H1 (cell line): ENCODE data around the gene RFX5. TPM values are rescaled to one million over a fixed set of nuclear protein-coding genes. Genes with fewer than 3 reads are reported as not detected.

Experiments
- CTCF ChIA-PET: fragments of 300-600 bp; sonication (Branson Sonifier 250); formaldehyde crosslinking; loops from one replicate; lab custom pipeline; 2021; ENCODE audit not compliant: partially characterized antibody; lab: Charles Lee
- POLR2A ChIA-PET: fragments of 300-600 bp; sonication (Branson Sonifier 250); formaldehyde crosslinking; loops from one replicate; lab custom pipeline; 2021; ENCODE audit warnings: inconsistent platforms; ENCODE audit not compliant: partially characterized antibody; lab: Charles Lee
- DNase-seq, 2 experiments: peaks; one replicate each; pipeline versions ENCODE4 v3.0.0 to v3.0.0-alpha.2; 2010 to 2022; ENCODE audit warnings: low spot score in 2 of 2, low read depth in 1 of 2, mixed read lengths in 1 of 2
- FAIRE-seq: peaks from 2 replicates; lab custom pipeline; 2011; peaks lifted over from hg19 to GRCh38; lab: Jason Lieb, UNC
- H2AFZ ChIP-seq: 2 replicates; pipeline ENCODE4 v1.8.1; 2012; ENCODE audit warnings: low read length, inconsistent platforms
- H2AK5ac ChIP-seq: 2 replicates; pipeline ENCODE4 v1.6.1; 2013; ENCODE audit warnings: low read depth, low read length
- H2BK120ac ChIP-seq: replicated peaks from 2 replicates; pipeline ENCODE3; 2013; ENCODE audit warnings: low read depth, low read length, inconsistent platforms
- H2BK12ac ChIP-seq: 2 replicates; pipeline ENCODE4 v1.6.1; 2013; ENCODE audit warnings: low read depth, low read length
- H2BK15ac ChIP-seq: 2 replicates; pipeline ENCODE4 v1.6.1; 2013; ENCODE audit warnings: low read length
- H2BK20ac ChIP-seq: 2 replicates; pipeline ENCODE4 v1.6.1; 2013; ENCODE audit warnings: low read length
- H2BK5ac ChIP-seq: 2 replicates; pipeline ENCODE4 v1.6.1; 2013; ENCODE audit warnings: low read depth, low read length
- H3K14ac ChIP-seq: 2 replicates; pipeline ENCODE4 v1.6.1; 2013; ENCODE audit warnings: inconsistent platforms; ENCODE audit not compliant: insufficient read length
- H3K18ac ChIP-seq: 2 replicates; pipeline ENCODE4 v1.6.1; 2013; ENCODE audit warnings: low read length; ENCODE audit errors: extremely low read depth
- H3K23ac ChIP-seq: 2 replicates; pipeline ENCODE4 v1.6.1; 2013; ENCODE audit warnings: inconsistent platforms; ENCODE audit not compliant: insufficient read length
- H3K23me2 ChIP-seq: 2 replicates; pipeline ENCODE4 v1.6.1; 2013; ENCODE audit warnings: low read depth, low read length
- H3K27ac ChIP-seq: 2 replicates; pipeline ENCODE4 v1.6.1; 2011; ENCODE audit warnings: low read depth, low read length, inconsistent platforms
- H3K27me3 ChIP-seq, 4 experiments: replicated peaks in 1 of 4; 1 replicate in 1 of 4; 2 replicates in 3 of 4; pipeline versions ENCODE4 v1.6.1 to v1.8.1; 2011 to 2013; ENCODE audit warnings: low read length in 3 of 4, mild to moderate bottlenecking in 3 of 4, inconsistent platforms in 2 of 4, mixed read lengths in 2 of 4, moderate library complexity in 1 of 4; ENCODE audit not compliant: control insufficient read depth in 3 of 4, insufficient read depth in 3 of 4; ENCODE audit errors: extremely low read depth in 1 of 4
- H3K36me3 ChIP-seq, 4 experiments: 2 replicates each; pipeline versions ENCODE4 v1.6.1 to v1.8.1; 2011 to 2013; ENCODE audit warnings: mild to moderate bottlenecking in 4 of 4, low read length in 3 of 4, moderate library complexity in 2 of 4, control low read depth in 1 of 4, inconsistent platforms in 1 of 4; ENCODE audit not compliant: insufficient read depth in 4 of 4, control insufficient read depth in 2 of 4
- H3K4ac ChIP-seq: replicated peaks from 2 replicates; pipeline ENCODE3; 2013; ENCODE audit warnings: low read length, low read depth, mixed read lengths, inconsistent platforms; ENCODE audit not compliant: insufficient read length
- H3K4me1 ChIP-seq, 4 experiments: replicated peaks in 1 of 4; 1 replicate in 1 of 4; 2 replicates in 3 of 4; pipeline versions ENCODE4 v1.6.1 to v1.8.1; 2011 to 2013; ENCODE audit warnings: low read length in 3 of 4, inconsistent platforms in 2 of 4, mixed read lengths in 1 of 4; ENCODE audit not compliant: insufficient read depth in 4 of 4, control insufficient read depth in 3 of 4
- H3K4me2 ChIP-seq, 2 experiments: 2 replicates each; pipeline versions ENCODE4 v1.6.1 to v1.8.1; 2011 to 2013; ENCODE audit warnings: low read depth in 2 of 2, low read length in 2 of 2, control low read depth in 1 of 2, inconsistent platforms in 1 of 2, mild to moderate bottlenecking in 1 of 2; ENCODE audit not compliant: insufficient read depth in 1 of 2
- H3K4me3 ChIP-seq, 4 experiments: fragments of 200-600, 300-600 bp in 1 of 4; sonication (generic), shearing (Covaris generic), sonication (Bioruptor Twin) in 1 of 4; 2 replicates each; pipeline versions ENCODE4 v1.5.1 to v1.8.1; 2011 to 2016; ENCODE audit warnings: low read length in 4 of 4, low read depth in 3 of 4, control low read depth in 2 of 4, inconsistent platforms in 2 of 4, mild to moderate bottlenecking in 2 of 4, mixed read lengths in 1 of 4, moderate library complexity in 1 of 4; ENCODE audit not compliant: insufficient read depth in 2 of 4; ENCODE audit errors: extremely low read depth in 1 of 4
- H3K56ac ChIP-seq: replicated peaks from 2 replicates; pipeline ENCODE3; 2013; ENCODE audit warnings: low read depth, mild to moderate bottlenecking, mixed read lengths, low read length, inconsistent platforms; ENCODE audit not compliant: insufficient read length
- H3K79me1 ChIP-seq: 2 replicates; pipeline ENCODE4 v1.6.1; 2013; ENCODE audit warnings: low read depth, low read length, control low read depth
- H3K79me2 ChIP-seq, 2 experiments: 2 replicates each; pipeline versions ENCODE4 v1.6.1 to v1.8.1; 2012 to 2013; ENCODE audit warnings: low read length in 2 of 2, mild to moderate bottlenecking in 2 of 2, inconsistent platforms in 1 of 2; ENCODE audit not compliant: insufficient read depth in 2 of 2, control insufficient read depth in 1 of 2
- H3K9ac ChIP-seq, 4 experiments: replicated peaks in 1 of 4; 1 replicate in 1 of 4; 2 replicates in 3 of 4; pipeline versions ENCODE4 v1.6.1 to v1.8.1; 2011 to 2013; ENCODE audit warnings: low read depth in 3 of 4, low read length in 3 of 4, control low read depth in 2 of 4, mild to moderate bottlenecking in 2 of 4, moderate library complexity in 2 of 4, inconsistent platforms in 1 of 4; ENCODE audit errors: extremely low read depth in 1 of 4
- H3K9me3 ChIP-seq, 2 experiments: 2 replicates each; pipeline versions ENCODE4 v1.6.1 to v1.8.1; 2012 to 2013; ENCODE audit warnings: mild to moderate bottlenecking in 2 of 2, moderate library complexity in 2 of 2, control low read depth in 1 of 2, inconsistent platforms in 1 of 2, low read depth in 1 of 2, low read length in 1 of 2, mixed read lengths in 1 of 2; ENCODE audit not compliant: insufficient read depth in 2 of 2
- H4K20me1 ChIP-seq, 2 experiments: replicated peaks in 1 of 2; 2 replicates each; pipeline versions ENCODE3 to v1.8.1; 2011 to 2013; ENCODE audit warnings: inconsistent platforms in 2 of 2, low read length in 2 of 2, mild to moderate bottlenecking in 1 of 2; ENCODE audit not compliant: insufficient read depth in 2 of 2, control insufficient read depth in 1 of 2
- H4K5ac ChIP-seq: 2 replicates; pipeline ENCODE4 v1.6.1; 2013; ENCODE audit warnings: low read length, low read depth, mixed read lengths, inconsistent platforms; ENCODE audit not compliant: insufficient read length
- H4K8ac ChIP-seq: 2 replicates; pipeline ENCODE4 v1.8.0; 2013; ENCODE audit warnings: mild to moderate bottlenecking, moderate library complexity, low read length, inconsistent platforms; ENCODE audit not compliant: insufficient read depth; ENCODE audit errors: extremely low read depth
- H4K91ac ChIP-seq: replicated peaks from 2 replicates; pipeline ENCODE3; 2013; ENCODE audit warnings: low read length, mixed read lengths, inconsistent platforms; ENCODE audit not compliant: insufficient read length
- RAD21 ChIP-seq, 2 experiments: IDR thresholded peaks in 1 of 2; conservative IDR thresholded peaks in 1 of 2; 2 replicates each; pipeline ENCODE4 v1.6.1; 2011; ENCODE audit warnings: low read depth in 2 of 2, low read length in 2 of 2, improper control_type of control experiment in 1 of 2, inconsistent platforms in 1 of 2, mild to moderate bottlenecking in 1 of 2, moderate library complexity in 1 of 2
- SP2 ChIP-seq: IDR thresholded peaks from 2 replicates; pipeline ENCODE4 v1.6.1; 2012; ENCODE audit warnings: mild to moderate bottlenecking, low read length, inconsistent platforms
- WGBS, 2 experiments: shearing (Covaris generic) in 1 of 2; methylation state at CpG; one replicate each; pipeline versions ENCODE4 v1.1.6 to v1.1.7; 2013 to 2015; ENCODE audit warnings: low lambda C conversion rate in 2 of 2, mixed read lengths in 2 of 2, inconsistent platforms in 1 of 2, low coverage in 1 of 2, missing lambda C conversion rate in 1 of 2; ENCODE audit not compliant: insufficient replicate concordance in 2 of 2, insufficient coverage in 1 of 2, insufficient read length in 1 of 2; ENCODE audit errors: extremely low coverage in 1 of 2, missing lambda C conversion rate in 1 of 2; 5-methylcytosine and 5-hydroxymethylcytosine counted together
- polyA plus RNA-seq, 7 experiments: library from polyadenylated mRNA; depleted of rRNA in 3 of 7; stranded (reverse) in 5 of 7; unstranded in 2 of 7; fragments of >200 nt in 5 of 7; fragments of 200-250 nt in 2 of 7; gene quantifications; 1 replicate in 5 of 7; 2 replicates in 1 of 7; 4 replicates in 1 of 7; pipeline versions ENCODE4 v1.2.1 to v1.2.3, GENCODE V29; 2011 to 2013; ENCODE audit warnings: missing spikeins in 2 of 7, mixed read lengths in 2 of 7
- total RNA-seq: library from RNA; stranded (reverse); fragmentation: NEBNext Ultra II Directional; extraction: Animal tissue kit (Norgen Biotek cat#: 25700); gene quantifications from 2 replicates; pipeline ENCODE4 v1.2.1, GENCODE V29; 2021
- TF ChIP-seq, protein P1 (sequence below), 3 experiments: IDR thresholded peaks; 1 replicate in 2 of 3; 2 replicates in 1 of 3; pipeline versions ENCODE4 v1.5.1 to v1.6.1; 2011; ENCODE audit warnings: low read length in 3 of 3, mild to moderate bottlenecking in 3 of 3, inconsistent platforms in 2 of 3, low read depth in 1 of 3, moderate library complexity in 1 of 3; ENCODE audit not compliant: insufficient read depth in 1 of 3; ENCODE audit errors: control extremely low read depth in 1 of 3

Gene RFX5
- total and polyA plus RNA-seq, 2 of the 8 experiments (the other 6 are each of a cell fraction or from before 2014, with no cell fraction given) = 27.8 to 59.7 TPM

- peaks cover 10 to 15% of the 10 kb centered on the region in 2 experiments for H3K9me3 ChIP-seq
- H2BK5ac ChIP-seq = no peak overlapping the region
- no peaks in the 10 kb centered on the region for H3K27me3 ChIP-seq
- H2AFZ ChIP-seq = no peak overlapping the region
- no peaks in the 10 kb centered on the region for H3K79me1 ChIP-seq
- no peaks in the 10 kb centered on the region; a peak in 1 of 7 replicates for H3K4me1 ChIP-seq
- TF ChIP-seq RAD21 (IDR thresholded peaks at IDR 0.05 in 1 of 2, conservative IDR thresholded peaks at IDR 0.05 in 1 of 2; ENCODE audit: low read depth in 2 of 2, low read length in 2 of 2) = peak in 1 of 2 experiments; percentile 18; a peak in 1 of 4 replicates
- no peak for TF ChIP-seq SP2
- TF ChIP-seq, protein P1, sequence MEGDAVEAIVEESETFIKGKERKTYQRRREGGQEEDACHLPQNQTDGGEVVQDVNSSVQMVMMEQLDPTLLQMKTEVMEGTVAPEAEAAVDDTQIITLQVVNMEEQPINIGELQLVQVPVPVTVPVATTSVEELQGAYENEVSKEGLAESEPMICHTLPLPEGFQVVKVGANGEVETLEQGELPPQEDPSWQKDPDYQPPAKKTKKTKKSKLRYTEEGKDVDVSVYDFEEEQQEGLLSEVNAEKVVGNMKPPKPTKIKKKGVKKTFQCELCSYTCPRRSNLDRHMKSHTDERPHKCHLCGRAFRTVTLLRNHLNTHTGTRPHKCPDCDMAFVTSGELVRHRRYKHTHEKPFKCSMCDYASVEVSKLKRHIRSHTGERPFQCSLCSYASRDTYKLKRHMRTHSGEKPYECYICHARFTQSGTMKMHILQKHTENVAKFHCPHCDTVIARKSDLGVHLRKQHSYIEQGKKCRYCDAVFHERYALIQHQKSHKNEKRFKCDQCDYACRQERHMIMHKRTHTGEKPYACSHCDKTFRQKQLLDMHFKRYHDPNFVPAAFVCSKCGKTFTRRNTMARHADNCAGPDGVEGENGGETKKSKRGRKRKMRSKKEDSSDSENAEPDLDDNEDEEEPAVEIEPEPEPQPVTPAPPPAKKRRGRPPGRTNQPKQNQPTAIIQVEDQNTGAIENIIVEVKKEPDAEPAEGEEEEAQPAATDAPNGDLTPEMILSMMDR (IDR thresholded peaks at IDR 0.05; ENCODE audit: control extremely low read depth in 1 of 3, insufficient read depth in 1 of 3, low read depth in 1 of 3, low read length in 3 of 3) = peak in 2 of 3 experiments; percentile 23 to 33; a peak in 2 of 4 replicates
- no peak overlapping the region for H3K4me2 ChIP-seq
- no peak overlapping the region for H2BK120ac ChIP-seq
- no peak overlapping the region for H3K9ac ChIP-seq
- H3K56ac ChIP-seq = no peak overlapping the region
- no peaks in the 10 kb centered on the region for H4K20me1 ChIP-seq
- H3K14ac ChIP-seq = no peak overlapping the region
- H3K27ac ChIP-seq = no peak overlapping the region
- DNase-seq = no peak
- no peak overlapping the region for H2BK12ac ChIP-seq
- H4K91ac ChIP-seq = no peak overlapping the region
- no peak overlapping the region for H3K18ac ChIP-seq
- ChIA-PET CTCF (interaction anchor here (0.8 to 1.9 kb wide), 9 partner anchors 9 to 53 kb away, joined by 3 to 5 read pairs (median 4); no protein-coding TSS in a partner anchor), POLR2A (interaction anchor here (1.2 to 1.5 kb wide), 8 partner anchors 9 to 35 kb away, joined by 3 to 5 read pairs (median 4); partner anchors contain the start of gene PSMB4)
- H3K23ac ChIP-seq = no peak overlapping the region
- no peak for FAIRE-seq
- no peak overlapping the region for H2BK15ac ChIP-seq
- no peak overlapping the region for H2AK5ac ChIP-seq
- H4K8ac ChIP-seq = no peak overlapping the region
- H2BK20ac ChIP-seq = no peak overlapping the region
- 83% methylated on average over 4 of the region's 4 CpGs; no CpG with 5 or more reads in 1 of the 2 experiments for WGBS, 2 experiments
- no peaks in the 10 kb centered on the region for H3K23me2 ChIP-seq
- peaks cover 0 to 9% (median 0%) of the 10 kb centered on the region in 4 experiments; a peak in 3 of 8 replicates for H3K36me3 ChIP-seq
- no peak overlapping the region for H3K4me3 ChIP-seq
- H3K79me2 ChIP-seq = no peaks in the 10 kb centered on the region
- H4K5ac ChIP-seq = no peak overlapping the region
- no peak overlapping the region for H3K4ac ChIP-seq
Measured at GRCh38 chr1:151364996-151365395, 17.9 kb upstream of the RFX5 start.
